Upper lobe of right lung (tissue), 1 donor: Measurements from ENCODE around the gene KLF16. TPM values are rescaled to one million over a fixed set of nuclear protein-coding genes. Genes with fewer than 3 reads are reported as not detected.
"Not testable (repeated sequence)": the region's sequence is repeated elsewhere in the genome, so short reads cannot be mapped to it uniquely, and the experiment has no call there.

Source experiments
- ATAC-seq: fragments of 200-7000 bp; cut with Tn5 transposase; one replicate; pipeline ENCODE4 v1.9.1; 2020; ENCODE audit warnings: mild to moderate bottlenecking, moderate library complexity
- DNase-seq: peaks from one replicate; pipeline ENCODE4 v3.0.0-alpha.2; 2020
- H3K27ac ChIP-seq: fragments of 200-600 bp; one replicate; pipeline ENCODE4 v1.8.0; 2022
- H3K27me3 ChIP-seq: fragments of 200-600 bp; one replicate; pipeline ENCODE4 v1.8.0; 2022; ENCODE audit warnings: mild to moderate bottlenecking
- H3K36me3 ChIP-seq: fragments of 200-600 bp; one replicate; pipeline ENCODE4 v1.8.0; 2022
- H3K4me1 ChIP-seq: fragments of 200-600 bp; one replicate; pipeline ENCODE4 v1.8.0; 2022
- H3K4me3 ChIP-seq: fragments of 200-600 bp; one replicate; pipeline ENCODE4 v1.8.0; 2022; ENCODE audit warnings: mild to moderate bottlenecking
- H3K9me3 ChIP-seq: fragments of 200-600 bp; one replicate; pipeline ENCODE4 v1.8.0; 2022
- intact Hi-C: fragments of 100-400 bp; cut with DNase I; formaldehyde crosslinking; loops from one replicate; pipeline ENCODE4 v1.11.0; 2022
- total RNA-seq: library from RNA; stranded (reverse); fragmentation: NEBNext Ultra II Directional; extraction: Animal tissue kit (Norgen Biotek cat#: 25700); gene quantifications from one replicate; pipeline ENCODE4 v1.2.1, GENCODE V29; 2021
- TF ChIP-seq, protein P1 (sequence below): fragments of 200-600 bp; IDR thresholded peaks from one replicate; pipeline ENCODE4 v1.8.0; 2022; ENCODE audit warnings: antibody characterized with exemption
- donor health status: DM: no; HTN: yes; CAD: no; lungs with severe emphysema.

The KLF16 gene
- total RNA-seq, 1 donor from 2014 or later, result 28.0 TPM

DNA sequence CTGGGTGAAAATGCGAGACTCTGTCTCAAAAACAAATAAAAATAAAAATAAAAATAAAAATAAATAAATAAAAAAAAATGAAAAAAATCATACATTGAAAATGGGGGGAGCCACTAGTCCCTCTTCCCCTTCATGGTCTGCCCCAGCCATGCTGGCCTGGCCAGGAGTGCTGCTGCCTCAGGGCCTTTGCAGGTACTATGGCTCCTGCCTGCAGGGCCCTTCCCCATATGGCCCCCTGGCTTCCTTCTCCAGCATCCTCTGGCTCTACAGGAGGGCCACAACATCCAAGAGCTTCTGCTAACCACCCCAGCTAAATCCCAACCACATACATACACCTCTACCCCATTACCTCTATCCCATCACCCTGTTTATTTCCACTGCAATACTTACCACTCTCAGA, 26.5 kb upstream of the KLF16 start:
- intact Hi-C loops, result no loop called here
- Histone ChIP-seq H3K9me3 (no peaks in the 10 kb centered on the region), H3K4me1 (peaks cover under 1% of the 10 kb centered on the region), H3K4me3 (no peak overlapping the region), H3K27me3 (no peaks in the 10 kb centered on the region), H3K27ac (no peak overlapping the region), H3K36me3 (no peaks in the 10 kb centered on the region)
- TF ChIP-seq, protein P1, sequence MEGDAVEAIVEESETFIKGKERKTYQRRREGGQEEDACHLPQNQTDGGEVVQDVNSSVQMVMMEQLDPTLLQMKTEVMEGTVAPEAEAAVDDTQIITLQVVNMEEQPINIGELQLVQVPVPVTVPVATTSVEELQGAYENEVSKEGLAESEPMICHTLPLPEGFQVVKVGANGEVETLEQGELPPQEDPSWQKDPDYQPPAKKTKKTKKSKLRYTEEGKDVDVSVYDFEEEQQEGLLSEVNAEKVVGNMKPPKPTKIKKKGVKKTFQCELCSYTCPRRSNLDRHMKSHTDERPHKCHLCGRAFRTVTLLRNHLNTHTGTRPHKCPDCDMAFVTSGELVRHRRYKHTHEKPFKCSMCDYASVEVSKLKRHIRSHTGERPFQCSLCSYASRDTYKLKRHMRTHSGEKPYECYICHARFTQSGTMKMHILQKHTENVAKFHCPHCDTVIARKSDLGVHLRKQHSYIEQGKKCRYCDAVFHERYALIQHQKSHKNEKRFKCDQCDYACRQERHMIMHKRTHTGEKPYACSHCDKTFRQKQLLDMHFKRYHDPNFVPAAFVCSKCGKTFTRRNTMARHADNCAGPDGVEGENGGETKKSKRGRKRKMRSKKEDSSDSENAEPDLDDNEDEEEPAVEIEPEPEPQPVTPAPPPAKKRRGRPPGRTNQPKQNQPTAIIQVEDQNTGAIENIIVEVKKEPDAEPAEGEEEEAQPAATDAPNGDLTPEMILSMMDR, result no peak
- no peak for DNase-seq
- ATAC-seq, result no peak

DNA sequence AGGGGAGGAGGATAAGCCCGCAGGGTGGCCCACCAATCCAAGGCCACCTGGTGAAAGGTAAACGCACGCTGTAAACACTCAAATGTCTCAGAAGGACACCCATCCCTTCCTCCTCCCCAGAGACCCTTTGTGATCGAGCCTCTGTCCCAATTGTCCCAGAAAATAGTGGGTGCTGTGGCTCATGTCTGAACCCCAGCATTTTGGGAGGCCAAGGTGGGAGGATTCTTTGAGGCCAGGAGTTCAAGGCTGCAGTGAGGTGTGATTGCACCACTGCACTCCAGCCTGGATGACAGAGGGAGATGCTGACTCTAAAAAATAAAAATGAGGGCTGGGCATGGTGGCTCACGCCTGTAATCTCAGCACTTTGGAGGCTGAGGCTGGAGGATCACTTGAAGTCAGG, 25.0 kb upstream of the KLF16 start:
- intact Hi-C loops, result no loop called here
- ATAC-seq (no peak), DNase-seq (no peak)
- Histone ChIP-seq H3K27me3 (no peaks in the 10 kb centered on the region), H3K4me1 (peaks cover 11% of the 10 kb centered on the region), H3K36me3 (no peaks in the 10 kb centered on the region), H3K9me3 (no peaks in the 10 kb centered on the region), H3K4me3 (no peak overlapping the region), H3K27ac (no peak overlapping the region)
- TF ChIP-seq, protein P1, result no peak

DNA sequence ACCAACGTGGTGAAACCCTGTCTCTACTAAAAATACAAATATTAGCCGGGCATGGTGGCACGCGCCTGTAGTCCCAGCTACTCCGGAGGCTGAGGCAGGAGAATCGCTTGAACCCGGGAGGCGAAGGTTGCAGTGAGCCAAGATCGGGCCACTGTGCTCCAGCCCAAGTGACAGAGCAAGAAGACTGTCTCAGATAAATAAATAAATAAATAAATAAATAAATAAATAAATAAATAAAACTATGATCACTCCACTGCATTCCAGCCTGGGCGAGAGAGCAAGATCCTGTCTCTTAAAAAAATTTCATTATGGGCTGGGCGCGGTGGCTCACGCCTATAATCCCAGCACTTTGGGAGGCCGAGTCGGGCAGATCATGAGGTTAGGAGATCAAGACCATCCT, 23.0 kb upstream of the KLF16 start:
- DNase-seq, H3K27ac ChIP-seq, H3K4me3 ChIP-seq, H3K9me3 ChIP-seq, H3K27me3 ChIP-seq, intact Hi-C loops, H3K36me3 ChIP-seq, ATAC-seq: not testable (repeated sequence)
- H3K4me1 ChIP-seq, result peaks cover 26% of the 10 kb centered on the region

DNA sequence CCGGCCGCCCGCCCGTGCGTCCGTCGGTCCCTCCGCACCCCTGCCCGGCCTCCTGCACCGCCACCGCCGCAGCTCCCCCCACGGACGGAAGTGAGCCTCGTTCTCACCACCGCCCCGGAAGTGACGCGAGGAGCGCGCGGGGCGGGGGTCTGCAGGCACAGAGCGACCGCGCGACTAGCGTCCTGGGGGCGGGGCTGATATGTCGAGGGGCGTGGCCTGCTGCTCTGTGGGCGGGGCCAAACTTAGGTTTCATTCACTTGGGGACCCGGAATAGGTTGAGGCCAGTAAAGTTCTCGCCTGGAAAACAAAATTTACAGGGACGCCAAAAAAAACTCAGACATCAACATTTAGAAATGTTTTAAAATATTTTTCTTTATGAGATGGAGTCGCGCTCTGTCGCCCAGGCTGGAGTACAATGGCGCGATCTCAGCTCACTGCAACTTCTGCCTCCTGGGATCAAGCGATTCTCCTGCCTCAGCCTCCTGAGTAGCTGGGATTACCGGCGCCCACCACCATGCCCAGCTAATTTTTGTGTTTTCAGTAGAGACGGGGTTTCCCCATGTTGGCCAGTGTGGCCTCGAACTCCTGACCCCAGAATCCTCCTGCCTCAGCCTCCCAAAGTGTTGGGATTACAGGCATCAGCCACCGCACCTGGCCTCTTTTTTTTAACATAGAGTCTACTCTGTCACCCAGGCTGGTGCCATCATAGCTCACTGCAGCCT, 22.2 kb upstream of the KLF16 start, which contains the start of gene ABHD17A:
ABHD17A (minus strand) TSS at position 99 of the 722 bp plus-strand sequence. CDS start 3,930 bp downstream, outside the sequence.
- Histone ChIP-seq H3K27ac (peak within 1 kb of the TSS; percentile 84), H3K4me1 (peaks cover 28% of the 10 kb centered on the region), H3K4me3 (peak within 1 kb of the TSS; percentile 86)
- intact Hi-C loops, H3K36me3 ChIP-seq, H3K27me3 ChIP-seq, H3K9me3 ChIP-seq: not testable (repeated sequence)
- DNase-seq (peak; percentile 97), ATAC-seq (peak; percentile 98)

DNA sequence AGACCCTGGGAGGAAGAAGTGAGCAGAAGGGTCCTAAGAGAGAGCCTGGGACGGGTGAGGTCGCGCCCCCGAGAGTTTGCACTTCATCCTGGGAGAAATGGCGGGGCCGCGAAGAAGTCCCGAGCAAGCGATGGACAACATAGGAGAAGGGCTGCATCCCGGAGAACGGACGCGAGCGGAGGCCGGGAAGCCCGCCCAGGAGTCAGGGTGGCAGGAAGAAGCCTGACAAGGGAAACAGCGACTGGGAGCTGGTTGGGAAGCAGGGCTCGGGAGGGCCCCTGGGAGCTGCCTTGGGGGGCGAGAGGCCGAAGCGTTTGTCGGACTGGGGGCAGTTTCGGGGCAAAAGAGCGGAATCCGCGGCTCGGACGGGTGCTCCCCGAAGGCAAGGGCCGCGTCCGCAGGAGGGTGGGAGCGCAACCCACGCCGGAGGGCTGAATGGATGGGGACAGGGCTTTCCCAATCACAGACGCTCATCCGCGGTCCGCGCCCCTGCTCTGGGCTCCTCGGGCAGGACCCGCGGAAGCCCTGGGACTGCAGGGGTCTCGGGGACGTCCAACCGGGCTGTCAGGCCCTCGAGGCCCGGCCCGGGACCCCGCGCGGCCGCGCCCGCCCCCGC, 21.4 kb upstream of the KLF16 start:
- TF ChIP-seq, protein P1, result no peak
- Histone ChIP-seq H3K4me3 (peak overlapping the region; percentile 86), H3K36me3 (no peaks in the 10 kb centered on the region), H3K27ac (peak overlapping the region; percentile 84), H3K9me3 (no peaks in the 10 kb centered on the region), H3K4me1 (peaks cover 35% of the 10 kb centered on the region), H3K27me3 (no peaks in the 10 kb centered on the region)
- DNase-seq, result no peak
- peak; percentile 1 for ATAC-seq
- intact Hi-C loops, result no loop called here

DNA sequence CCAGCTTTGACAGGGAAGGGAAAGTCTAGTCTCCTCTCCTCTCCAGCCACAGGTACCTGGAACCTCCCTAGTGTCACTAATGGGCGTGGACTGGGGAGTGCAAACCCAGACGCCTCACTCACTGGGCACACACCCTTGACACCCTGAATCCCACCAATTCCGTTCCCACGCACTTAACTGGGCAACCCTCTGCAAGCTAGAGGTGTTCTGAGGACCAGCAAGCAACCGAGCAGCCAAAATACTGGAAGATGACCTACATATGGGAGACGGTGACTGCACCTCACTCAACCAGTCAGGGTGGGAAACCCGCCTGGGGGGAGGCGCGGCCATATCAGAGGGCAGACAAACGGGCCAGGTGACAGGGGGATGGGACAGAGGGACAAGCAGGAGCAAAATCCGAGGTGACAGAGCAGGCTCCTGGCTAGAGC, 20.9 kb upstream of the KLF16 start:
- no peaks in the 10 kb centered on the region for H3K9me3 ChIP-seq
- ATAC-seq, result no peak
- intact Hi-C loops, result no loop called here
- no peak for DNase-seq
- no peaks in the 10 kb centered on the region for H3K36me3 ChIP-seq
- peaks cover 35% of the 10 kb centered on the region for H3K4me1 ChIP-seq
- no peaks in the 10 kb centered on the region for H3K27me3 ChIP-seq
- TF ChIP-seq, protein P1, result no peak
- peak overlapping the region; percentile 84 for H3K27ac ChIP-seq
- peak overlapping the region; percentile 86 for H3K4me3 ChIP-seq
